ENCODE data around the gene ADCY5.

ADCY5 gene

DNA sequence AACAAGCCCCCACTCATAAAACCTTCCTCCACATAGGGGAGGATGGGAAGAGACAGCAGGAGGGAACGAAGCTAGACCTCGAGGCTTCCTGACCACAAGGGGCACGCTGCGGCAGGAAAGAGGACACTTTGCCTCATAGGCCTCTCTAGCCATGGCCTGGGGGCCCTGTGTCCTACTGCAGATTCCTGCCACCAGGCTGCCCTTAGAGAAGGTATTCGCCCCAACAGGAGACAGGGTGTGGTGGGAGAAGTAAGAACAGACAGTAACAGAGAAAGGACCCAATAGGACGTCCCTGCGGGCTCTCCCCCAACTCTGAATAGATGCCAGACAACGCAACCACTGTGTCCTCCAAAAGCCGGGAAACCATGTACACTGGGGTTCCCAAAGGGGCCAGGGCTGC, 36.8 kb downstream of the ADCY5 start:
- no peak overlapping the region for H3K27ac ChIP-seq
- no peak for DNase-seq (ENCODE audit: low read depth, low spot score)

DNA sequence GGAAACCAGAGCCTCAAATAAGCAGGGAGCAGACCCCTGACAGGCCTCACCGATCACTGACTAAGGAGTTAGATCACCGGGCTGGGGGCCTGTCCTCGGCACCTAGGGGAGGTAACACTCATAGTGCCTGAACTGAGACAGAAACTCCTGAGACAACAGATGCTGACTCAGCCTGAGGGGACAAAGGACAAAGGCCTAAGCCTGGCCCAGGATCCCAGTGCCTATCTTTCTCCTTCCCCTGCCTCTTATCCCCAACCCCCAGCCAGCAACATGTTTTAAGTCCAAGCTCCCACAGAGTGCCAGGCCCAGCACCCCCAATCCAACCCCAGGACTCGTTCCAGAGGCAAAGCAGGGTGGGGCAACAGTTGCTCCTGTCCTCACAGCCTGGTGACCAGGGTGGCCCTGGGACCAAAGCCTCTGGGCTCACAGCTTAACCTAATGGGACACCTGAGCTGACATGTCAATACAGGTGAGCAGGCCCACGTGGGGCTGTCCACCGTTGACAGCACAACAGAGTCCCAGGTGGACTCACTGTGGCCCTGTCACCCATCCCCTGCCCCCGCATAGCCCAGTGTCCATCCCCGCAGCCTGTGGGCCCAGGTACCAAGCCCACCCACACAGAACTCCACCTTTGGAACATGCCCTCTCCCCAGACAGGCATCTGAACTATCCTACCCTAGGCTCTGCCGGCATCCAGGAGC, 37.4 kb downstream of the ADCY5 start:
- H3K27ac ChIP-seq, result no peak overlapping the region
- DNase-seq (ENCODE audit: low read depth, low spot score), result no peak

DNA sequence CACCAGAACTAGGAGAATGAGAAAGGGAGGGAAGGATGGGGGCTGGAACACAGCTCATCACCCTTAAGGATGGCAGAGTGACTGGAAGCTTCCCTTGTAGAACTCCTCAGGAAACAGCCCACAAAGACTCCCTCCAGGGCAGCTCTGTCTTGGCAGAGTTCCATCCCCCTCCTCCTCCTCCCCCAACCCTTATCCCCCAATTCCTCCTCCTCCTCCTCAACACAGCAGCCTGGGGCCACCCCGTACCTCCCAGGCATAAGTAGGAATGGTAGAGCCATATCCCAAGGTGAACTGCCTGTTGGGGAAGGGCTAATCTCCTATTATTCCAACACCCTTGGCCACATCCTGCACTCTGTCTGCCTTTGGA, 38.8 kb downstream of the ADCY5 start:
- H3K27ac ChIP-seq, result no peak overlapping the region
- DNase-seq (ENCODE audit: low read depth, low spot score), result no peak

DNA sequence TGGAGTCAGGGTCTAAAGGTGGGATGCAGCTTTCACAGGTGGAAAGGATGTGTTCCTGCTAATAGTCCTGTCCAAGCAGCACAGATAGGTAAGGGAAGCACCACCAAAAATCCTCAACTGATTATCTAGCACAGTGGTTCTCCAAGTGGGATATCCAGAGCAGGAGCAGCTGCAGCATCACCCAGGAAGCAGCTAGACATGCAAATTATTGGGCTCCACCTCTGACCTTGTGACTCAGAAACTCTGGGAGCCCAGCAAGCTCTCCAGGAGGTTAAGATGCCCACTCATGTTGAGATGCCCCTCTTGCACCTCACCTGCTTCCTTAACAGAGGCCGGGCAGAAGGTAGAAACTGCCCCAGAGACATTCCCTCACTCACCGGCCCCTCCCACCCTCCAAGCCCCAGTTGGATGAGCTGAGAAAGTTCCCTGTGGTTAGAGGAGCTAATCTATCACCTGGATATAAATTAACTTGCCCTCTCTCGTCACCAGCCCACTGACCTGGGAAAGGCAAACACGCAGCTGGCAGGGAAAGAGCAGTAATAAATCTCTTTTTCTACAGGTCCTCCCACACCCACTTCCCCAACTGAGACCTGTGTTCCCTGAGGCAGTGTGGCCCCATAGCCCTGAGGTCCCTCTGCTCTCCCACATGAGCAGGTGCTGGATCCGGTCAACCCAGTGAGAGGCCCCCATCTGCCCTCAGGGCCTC, 39.3 kb downstream of the ADCY5 start:
- no peak overlapping the region for H3K27ac ChIP-seq
- DNase-seq (ENCODE audit: low read depth, low spot score), result no peak

DNA sequence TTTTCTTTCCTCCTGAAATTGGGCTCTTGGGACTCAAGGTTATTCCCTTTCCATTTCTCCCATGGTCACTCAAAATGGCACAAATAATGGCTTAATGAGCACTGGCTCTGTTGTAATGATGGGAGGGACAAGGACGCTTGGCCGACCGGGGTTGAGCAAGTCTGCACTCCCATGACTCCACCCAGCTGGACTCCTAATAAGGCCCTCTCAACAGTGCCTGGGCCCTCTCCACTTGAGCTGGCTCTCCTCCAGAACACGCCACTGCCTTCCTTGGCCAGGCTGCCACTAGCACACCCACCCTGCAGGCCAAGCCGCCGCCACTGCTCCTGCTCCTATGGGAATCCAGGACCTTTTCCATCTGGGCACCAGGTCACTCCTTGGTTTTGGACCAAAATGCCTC, 42.3 kb downstream of the ADCY5 start:
- no peak overlapping the region for H3K27ac ChIP-seq
- no peak for DNase-seq (ENCODE audit: low read depth, low spot score)

DNA sequence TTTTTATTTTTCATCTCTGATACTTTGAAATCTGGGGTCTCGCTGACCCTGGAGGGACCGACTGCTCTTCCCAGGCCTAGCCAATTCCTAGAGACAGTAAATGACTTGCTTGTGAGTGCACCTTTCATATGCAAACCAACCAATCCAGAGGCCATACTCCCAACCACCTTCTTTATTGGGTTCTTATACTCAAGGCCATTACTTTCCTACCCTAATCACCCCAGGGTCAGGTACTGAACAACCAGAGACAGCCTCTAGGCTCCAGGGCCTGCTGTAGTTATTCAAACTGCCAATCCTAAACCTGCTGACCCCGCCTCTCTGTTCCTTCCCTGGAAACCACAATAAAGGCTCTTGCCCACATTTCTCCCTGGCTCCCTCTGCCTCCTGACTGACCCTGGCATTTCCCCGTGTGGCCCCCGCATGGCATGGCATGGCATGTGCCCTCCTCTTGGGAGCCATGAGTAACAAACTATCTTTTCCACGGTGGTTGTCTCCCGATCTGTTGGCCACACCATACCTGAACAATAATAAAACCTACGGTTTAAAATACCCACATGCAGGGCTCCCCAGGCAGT, 42.9 kb downstream of the ADCY5 start:
- DNase-seq (ENCODE audit: low read depth, low spot score), result no peak
- no peak overlapping the region for H3K27ac ChIP-seq

DNA sequence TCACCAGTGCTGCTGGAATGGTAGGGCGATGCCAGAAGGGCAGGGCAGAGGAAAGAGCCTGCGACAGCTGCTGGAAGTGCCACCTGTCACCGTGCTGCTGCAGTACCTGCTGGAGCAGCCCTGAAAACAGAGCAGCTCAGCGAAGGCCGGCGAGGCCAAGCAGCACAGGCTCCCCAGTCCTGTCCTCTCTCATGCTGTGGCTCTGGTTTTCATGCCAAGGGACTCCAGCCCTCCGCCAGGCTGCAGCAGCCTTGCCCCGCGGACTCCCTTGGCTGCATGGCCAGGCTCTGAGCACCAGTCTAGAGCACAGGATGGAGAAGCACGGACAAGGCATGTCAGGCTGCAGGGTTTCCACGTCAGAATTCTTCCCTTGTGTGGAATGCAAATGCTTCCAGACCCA, 43.9 kb downstream of the ADCY5 start:
- no peak overlapping the region for H3K27ac ChIP-seq
- DNase-seq (ENCODE audit: low read depth, low spot score), result no peak

DNA sequence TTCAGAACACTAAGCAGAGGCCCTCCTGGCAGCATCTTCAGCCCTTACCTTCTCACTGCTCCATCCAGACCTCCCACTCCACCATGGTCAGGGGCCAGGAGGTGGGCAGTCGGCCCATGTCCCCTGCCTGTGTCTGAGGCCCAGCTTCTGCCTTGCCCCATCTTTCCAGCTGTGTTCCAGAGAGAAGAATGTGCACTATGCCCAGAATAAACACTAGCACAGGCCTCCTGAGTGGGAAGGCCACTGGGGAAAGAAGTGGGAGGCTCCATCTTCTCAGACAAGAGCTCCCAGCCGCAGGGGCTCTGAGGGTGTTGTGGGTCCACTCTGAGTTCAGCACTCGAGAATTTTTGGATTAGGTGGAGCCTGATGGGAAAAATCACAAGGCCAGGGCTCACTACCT, 44.5 kb downstream of the ADCY5 start:
- no peak overlapping the region for H3K27ac ChIP-seq
- DNase-seq (ENCODE audit: low read depth, low spot score), result no peak

DNA sequence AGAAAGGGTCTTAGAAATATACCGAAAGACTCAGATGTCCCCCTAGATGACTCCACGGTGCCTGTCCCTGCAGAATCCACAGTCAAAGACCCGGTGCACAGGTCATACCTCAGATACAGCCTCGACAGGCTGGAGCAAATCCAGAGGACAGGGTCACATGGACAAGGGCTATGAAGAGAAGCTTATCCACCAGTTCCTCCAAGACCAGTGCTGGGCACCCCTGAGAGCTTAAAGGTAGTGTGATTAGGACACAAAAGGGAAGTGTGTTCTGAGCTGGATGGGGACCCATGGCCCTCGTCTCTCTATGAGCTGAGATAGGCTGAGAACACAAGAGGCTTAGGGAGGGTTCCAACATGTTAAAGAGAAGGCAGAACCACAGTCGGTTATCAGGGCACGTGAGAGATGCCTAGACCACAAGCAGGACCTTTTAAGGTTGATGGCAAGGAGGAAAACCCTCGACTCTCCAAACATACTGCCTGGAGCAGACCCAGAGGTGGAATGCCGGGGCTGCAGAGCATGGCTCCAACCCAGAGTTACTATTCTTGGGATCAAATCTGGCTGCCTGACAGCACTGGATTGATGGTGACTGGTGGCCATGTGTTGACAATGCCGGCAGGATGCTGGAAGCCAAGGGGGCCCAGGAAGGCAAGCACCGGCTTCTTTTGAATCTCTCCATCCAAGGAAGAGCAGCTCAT, 46.9 kb downstream of the ADCY5 start:
- H3K27ac ChIP-seq, result no peak overlapping the region
- no peak for DNase-seq (ENCODE audit: low read depth, low spot score)

DNA sequence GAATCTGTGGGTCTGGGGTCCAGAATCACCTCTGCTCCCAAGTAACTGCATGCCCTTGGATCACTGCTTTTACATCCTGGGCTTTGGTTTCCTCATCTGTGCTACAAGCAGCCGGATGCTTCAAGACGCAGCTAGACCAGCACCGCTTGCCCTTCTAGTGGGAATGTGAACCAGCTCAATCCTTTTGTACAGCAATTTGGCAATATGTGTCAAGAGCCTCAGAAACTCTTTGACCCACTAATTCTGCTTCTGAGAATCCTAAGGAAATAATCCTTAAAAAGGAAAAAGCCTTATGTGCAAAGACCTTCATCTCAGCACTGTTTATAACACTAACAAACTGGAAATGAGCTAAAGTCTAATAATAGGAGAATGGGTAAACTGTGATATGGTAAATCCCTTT, 48.7 kb downstream of the ADCY5 start:
- H3K27ac ChIP-seq, result no peak overlapping the region
- no peak for DNase-seq (ENCODE audit: low read depth, low spot score)

DNA sequence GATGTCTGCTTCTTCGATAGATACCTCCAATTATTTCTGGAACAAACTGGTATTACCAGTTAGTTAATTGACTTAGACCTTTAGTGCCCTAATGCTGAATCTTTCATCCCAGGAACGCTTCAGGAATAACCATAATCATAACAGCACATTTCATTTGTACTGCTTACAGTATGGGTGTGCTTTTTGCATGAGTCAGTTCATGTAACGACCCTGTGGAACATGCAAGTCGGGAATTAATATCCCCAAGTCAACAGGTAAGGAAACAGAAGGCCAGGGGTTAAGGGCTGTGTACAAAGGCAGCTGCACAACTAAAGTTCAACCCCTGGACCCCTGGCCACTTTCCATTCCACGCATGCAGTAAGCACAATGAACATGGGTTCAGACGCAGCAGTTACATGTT, 49.2 kb downstream of the ADCY5 start:
- H3K27ac ChIP-seq, result no peak overlapping the region
- no peak for DNase-seq (ENCODE audit: low read depth, low spot score)

DNA sequence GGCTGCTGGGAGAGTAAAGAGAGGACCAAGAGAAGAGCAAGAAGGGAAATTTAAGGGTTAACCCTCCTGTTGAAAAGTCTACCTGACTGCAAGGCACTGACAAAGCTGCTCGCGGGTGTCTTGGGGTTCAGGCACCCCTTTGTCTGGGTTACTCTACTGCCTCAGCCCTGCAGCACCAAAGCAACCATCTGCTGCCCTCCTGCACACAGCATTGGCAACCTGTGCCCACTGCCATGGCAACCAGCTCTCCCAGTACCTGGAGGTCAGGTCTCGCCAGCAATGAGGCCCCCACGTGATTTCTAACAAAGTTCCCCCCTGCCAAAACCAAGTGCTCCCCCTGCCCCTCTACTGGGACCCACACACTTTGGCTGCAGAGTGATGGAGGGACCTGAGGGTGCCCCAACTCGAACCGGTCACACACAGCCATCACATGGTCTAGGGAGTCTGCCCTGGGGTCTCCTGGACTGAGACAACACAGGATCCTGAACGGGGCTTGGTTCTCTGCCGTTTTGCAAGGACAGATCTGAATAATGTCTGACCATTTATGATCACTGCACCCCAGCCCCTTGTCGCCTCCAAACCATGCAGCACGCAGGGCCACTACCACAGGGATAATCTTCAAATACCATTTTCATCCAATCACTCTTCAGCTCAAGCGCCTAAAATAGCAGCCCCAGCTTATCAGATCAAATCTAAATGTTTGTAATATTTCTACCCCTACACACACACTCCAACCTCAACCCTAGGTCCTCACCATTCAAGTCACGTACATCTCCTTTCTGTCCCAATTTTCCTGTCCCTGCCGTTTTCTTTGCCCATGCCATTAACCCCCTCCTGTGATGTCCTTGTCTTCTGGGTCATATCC, 50.7 kb downstream of the ADCY5 start:
- DNase-seq (ENCODE audit: low read depth, low spot score), result no peak
- no peak overlapping the region for H3K27ac ChIP-seq

DNA sequence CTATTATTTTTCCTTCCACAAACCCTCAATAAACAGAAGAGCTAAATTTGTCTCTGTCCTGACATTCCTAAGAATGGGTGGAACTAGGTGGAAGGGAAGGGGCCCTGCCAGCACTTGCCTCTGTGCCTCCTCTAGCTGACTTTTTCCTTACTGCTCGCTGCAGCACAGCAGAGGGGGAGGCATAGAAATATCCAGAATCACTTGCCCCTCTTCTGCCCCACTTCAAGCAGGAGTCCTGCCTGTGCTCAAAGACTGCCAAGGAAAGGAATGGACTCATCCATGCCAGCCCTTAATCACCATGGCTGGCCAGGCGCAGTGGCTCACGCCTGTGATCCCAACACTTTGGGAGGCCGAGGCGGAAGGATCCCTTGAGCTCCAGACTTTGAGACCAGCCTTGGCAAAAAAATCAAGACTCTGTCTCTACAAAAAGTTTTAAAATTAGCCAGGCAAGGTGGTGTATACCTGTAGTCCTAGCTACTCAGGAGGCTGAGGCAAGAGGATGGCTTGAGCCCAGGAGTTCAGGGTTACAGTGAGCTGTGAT, 51.8 kb downstream of the ADCY5 start:
- no peak for DNase-seq (ENCODE audit: low read depth, low spot score)
- H3K27ac ChIP-seq, result no peak overlapping the region

DNA sequence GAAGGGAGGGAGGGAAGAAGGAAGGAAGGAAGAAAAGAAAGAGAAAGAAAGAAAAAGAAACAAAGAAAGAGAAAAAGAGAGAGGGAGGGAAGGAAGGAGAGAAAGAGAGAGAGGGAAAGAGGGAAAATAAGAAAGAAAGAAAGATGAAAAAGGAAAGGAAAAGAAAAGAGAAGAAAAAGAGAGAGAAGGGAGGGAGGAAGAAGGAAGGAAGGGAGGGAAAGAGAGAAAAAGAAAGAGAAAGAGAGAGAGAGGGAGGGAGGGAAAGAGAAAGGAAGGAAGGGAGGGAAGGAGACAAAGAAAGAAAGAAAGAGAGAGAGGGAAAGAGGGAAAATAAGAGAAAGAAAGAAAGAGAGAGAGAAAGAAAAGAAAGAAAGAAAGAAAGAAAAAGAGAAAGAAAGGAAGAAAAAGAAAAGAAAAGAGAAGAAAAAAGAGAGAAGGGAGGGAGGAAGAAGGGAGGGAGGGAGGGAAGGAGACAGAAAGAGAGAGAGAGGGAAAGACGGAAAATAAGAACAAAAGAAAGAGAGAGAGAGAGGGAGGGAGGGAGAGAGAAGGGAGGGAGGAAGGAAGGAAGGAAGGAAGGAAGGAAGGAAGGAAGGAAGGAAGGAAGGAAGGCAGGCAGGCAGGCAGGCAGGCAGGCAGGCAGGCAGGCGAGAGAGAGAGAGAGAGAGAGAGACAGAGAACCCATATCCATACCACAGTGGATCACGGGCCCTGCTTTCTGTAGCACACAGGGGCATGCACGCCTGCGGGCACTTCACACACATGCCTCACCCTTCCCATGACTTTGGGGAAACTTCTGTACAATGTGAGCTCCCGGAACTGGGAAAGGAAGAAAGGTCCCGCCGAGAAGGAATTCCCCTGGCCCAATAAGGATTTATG, 52.5 kb downstream of the ADCY5 start:
- no peak for DNase-seq (ENCODE audit: low read depth, low spot score)
- H3K27ac ChIP-seq, result no peak overlapping the region

DNA sequence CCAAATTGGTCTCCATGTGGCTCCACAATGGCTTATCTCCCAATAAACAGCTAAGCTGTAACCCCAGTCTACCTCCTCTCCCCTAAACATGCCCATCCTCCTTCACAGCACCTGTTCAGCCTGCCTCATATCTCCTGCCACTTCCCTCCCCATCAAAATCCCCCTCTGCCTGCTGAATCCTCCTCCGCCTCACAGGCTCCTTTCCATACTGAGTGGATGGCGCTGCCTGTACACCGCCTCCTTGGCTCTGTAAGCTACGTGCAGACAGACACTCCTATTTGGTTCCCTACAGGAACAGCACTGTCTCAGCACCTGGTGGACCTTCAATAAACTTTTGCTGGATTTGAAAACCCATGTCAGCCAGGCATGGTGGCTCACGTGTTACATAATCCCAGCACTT, 53.7 kb downstream of the ADCY5 start:
- H3K27ac ChIP-seq, result no peak overlapping the region
- DNase-seq (ENCODE audit: low read depth, low spot score), result no peak

DNA sequence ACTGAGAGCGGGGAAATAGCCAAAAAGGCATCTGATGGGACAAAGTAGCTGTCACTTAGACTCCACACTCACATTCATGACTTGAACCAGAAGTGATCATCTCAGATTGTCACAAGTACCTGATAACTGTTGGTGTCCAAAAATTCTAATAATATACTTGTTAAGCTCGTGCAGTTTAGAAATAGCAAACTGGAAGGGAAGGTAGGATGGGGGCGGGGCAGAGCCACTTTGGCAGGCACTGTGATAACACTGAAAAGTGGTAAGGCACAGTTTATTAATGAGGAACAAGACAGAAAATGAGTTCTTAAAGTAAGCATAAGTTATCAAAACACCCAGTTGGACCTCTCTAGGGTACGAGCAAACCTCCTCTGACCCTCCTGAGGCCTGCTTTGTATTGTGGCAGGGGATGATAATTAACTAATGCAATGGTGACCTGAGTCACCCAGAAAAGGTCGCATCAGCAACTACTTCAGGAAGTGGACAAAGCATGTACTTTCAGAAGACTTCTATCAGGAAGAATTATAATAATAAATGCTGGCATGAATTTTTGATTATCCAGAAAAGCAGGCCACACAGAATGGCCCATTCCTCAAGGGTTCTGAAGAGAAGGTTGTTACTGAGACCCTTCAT, 54.4 kb downstream of the ADCY5 start:
- H3K27ac ChIP-seq, result no peak overlapping the region
- DNase-seq (ENCODE audit: low read depth, low spot score), result no peak

DNA sequence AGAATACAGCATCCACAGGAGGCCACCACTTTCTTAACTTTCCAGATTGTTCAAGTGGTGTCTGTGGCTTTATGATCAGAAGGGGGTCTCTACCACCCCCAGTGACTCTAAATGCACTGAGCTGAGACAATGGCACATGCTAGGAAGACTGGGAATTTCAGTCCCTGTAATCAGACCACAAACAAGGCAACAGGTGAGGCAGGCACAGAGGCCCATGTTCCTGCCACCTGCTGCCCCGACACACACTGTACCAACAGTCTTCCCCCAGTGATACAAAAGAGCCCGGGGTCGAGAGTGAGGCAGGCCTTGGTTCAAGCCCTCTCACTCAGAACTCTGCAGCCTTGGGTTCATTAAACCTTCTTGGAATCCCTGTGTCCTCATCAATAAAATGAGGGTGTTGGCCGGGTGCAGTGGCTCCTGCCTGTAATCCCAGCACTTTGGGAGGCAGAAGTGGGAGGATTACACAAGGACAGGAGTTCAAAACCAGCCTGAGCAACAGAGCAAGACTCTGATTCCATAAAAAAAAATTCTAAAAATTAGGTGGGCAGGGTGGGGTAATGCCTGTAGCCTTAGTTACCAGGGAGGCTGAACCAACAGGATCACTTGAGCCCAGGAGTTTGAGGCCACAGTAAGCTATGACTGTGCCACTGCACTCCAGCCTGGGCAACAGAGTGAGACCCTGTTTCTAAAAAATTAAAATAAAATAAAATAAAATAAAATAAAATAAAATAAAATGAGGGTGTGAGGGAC, 55.8 kb downstream of the ADCY5 start:
- DNase-seq (ENCODE audit: low read depth, low spot score), result no peak
- H3K27ac ChIP-seq, result no peak overlapping the region

DNA sequence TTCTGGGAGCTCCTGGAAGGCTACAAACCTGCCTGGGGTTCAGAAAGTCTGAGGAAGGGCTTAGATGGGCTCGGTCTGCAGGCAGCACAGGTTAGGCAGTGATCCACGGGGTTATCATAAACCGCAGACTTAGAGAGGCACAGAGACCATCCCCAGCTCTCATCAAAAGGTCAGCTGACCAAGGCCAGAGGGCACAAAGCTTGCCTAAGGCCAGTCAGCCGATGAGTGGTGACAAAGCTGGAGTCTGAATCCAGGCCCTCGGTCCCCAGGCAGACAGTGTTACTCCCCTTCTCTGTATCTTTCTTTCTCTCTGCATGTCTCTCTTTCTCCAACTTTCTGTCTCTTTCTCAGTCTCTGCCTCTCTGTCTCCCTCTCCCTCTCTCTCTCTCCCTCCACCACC, 56.5 kb downstream of the ADCY5 start:
- H3K27ac ChIP-seq, result no peak overlapping the region
- no peak for DNase-seq (ENCODE audit: low read depth, low spot score)
